DMS53 (cell line): ENCODE measurements around the gene GMDS.

Experiments used
- DNase-seq: peaks from one replicate; lab custom pipeline; 2025; lab: John Stamatoyannopoulos, UW

GMDS gene

DNA sequence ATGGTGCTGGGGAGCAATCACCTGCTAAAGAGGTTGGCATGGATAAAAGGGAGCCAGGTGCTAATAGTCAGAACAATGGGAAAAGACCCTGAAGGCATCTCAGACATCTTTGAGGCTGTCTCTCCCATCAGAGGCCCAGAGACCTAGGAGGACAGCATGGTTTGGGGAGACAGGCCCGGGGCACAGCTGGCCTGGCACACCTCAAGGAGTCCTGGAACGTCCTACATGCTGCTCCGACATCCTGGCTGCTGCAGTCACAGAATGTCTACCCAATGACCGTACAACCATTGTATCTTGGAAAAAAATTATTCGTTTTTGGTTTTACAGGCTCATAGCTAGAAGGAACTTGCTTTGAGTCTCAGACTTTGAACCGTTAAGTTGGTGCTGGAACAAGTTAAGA is 4.4 kb downstream of the GMDS start:
- no peak for DNase-seq

DNA sequence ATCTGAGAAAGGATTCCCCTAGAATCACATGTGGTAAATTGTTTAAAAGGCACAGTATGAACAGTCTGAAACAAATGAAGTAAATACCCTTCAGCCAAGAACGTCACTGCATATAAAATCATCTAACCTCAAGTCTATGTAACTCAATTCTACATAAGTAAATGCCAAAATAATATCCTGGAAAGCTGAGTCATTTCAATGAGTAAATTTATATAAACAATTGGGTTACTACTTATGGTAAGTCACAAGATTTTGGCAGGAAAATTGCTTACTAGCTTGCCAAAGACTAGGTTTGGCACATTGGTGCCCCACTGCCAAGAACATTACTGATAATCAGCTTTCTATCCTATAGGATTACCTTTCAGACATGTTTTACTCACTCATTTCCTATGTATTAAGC is 8.4 kb downstream of the GMDS start:
- no peak for DNase-seq

DNA sequence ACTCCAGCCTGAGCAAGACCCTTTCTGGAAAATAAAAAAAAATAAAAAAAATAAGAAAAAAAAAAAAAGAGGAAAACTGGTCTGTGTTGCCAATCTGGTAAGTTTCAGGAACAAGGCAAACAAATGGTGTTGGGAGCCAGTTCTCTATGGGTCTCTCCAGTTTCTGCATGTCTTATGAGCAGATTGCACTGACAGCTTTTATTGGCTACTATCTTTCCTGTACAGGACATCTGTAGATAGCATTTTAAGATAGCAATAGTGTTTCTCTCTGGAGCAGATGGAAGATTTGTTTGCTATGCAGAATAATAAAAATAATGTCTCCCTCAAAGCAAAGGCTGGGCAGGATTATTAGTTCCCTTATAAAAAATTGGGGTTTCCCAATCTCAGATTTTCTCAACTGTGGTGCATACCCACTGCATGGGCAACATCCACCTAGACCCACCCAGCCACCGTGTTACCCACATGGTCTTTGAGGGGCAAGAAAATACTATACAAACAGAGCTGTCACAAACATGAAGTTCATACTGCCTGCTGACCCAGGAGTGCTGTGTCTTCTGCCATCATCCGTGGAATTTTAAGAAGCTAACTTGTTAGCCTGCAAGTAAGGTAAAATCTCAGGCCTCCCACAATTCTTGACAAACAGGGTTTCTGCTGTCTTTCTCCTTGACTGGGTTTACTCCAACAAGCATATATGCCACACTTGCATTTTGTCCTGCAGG is 9.5 kb downstream of the GMDS start:
- DNase-seq, result no peak

DNA sequence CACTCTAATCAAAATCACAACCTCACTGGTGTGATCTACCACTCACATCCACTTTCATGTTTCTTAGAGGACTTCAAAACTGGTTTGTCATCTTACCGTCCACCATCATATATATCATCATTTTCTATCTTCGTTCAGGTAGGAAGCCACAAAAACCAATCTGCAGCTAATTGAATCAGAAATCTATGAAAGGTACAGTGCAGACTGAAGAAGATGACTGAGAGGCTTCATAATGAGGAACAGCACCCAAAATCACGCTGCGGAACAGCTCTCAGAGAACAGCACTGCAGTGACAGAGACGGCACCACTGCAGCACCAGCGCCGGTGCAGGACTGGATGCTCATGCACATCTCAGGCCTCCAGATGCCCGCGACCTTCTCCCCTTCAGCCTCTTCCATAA is 13.0 kb downstream of the GMDS start:
- no peak for DNase-seq

DNA sequence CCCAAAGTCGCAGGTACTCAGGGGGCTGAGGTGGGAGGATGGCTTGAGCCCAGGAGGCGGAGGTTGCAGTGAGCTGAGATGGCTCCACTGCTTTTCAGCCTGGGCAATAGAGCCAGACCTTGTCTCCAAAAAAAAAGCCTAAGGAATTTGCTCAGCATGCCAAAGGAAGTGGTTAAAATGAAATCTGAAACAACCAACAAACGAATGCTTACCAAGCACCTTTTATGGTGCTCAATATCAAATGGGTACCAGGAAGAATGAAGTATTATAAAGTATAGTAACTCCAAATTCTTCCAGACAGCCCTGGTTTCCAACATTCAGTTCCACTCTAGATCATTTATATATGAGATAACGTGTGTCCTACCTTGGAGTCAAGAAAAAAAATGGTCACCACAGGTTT is 14.0 kb downstream of the GMDS start:
- DNase-seq, result no peak

DNA sequence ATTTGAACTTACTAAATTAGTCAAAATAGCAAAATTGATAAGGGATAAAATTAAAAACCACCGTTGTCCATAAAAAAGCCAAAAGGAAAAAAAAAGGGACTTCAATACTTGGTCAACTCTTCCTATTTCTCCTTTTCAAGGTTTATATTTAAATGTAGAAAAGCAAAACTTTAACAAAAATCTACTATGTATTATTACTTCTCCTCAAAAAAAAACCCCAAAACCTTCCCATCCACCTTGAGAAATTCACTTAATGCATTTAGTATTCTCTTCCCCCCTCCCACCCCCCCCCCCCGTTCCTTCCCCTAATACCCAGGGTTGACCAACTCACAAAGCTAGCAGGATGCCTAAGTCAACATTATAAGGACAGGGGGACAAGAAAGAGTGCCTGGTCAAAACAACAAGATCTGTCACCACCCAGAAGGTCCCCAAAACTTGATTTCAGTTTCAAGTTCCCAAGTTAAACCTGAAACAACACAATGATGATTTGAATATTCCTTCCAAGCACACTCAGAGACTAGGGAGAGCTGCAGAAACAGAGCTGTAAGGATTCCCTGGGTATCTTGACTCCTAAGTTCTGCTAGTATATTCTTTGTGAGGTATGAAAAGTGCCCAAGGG is 14.6 kb downstream of the GMDS start:
- DNase-seq, result no peak

DNA sequence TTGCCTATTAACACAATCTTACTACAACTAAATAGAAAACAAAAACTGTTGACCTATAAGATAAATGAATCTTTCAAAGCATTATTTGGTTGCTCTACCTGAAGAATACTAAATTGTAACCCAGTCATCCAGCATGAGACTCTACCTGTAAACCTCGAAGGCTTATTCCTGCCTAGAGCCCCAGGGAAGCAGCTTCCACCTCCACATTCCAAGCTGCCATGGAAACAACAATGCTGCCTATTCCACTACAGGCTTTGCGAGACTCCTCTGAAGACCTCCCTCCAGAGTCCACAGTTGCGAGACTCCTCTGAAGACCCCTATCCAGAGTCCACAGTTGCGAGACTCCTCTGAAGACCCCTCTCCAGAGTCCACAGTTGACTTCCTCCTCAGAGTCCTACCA is 15.7 kb downstream of the GMDS start:
- no peak for DNase-seq

DNA sequence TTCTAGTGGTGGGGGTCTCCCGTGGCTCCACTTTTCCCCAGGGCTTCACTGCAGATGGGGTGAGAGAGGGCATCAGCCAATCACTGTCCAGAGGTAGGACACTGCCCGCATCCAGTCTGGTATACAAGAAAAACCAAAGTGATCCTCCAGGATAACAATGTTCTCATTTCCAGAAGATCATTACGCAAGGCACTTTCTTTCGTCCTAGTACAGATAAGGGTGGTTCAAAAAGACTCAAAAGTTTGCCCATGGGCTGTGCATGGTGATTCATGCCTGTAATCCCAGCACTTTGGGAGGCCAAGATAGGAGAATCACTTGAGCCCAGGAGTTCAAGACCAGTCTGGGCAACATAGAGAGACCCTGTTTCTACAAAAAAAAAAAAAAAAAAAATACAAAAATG is 16.4 kb downstream of the GMDS start:
- no peak for DNase-seq

DNA sequence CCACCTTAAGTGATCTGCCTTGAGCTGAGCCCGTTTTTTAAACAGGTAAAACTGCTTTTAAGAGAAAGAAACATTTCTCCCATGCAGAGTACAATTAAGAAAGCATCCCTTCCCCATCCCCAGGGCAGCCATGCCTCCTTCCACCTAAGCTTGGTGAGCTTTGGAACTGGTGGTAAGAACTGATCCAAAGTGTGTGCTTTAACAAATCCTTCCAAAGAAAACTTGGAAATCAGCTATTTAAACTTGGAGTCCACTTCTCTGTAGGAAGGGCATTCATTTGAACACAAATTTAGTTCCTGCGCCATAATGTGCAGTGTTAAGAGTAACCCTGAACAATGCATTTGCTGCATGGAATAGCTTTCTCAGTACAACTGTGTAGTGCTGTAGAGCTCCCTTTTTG is 17.0 kb downstream of the GMDS start:
- DNase-seq, result no peak

DNA sequence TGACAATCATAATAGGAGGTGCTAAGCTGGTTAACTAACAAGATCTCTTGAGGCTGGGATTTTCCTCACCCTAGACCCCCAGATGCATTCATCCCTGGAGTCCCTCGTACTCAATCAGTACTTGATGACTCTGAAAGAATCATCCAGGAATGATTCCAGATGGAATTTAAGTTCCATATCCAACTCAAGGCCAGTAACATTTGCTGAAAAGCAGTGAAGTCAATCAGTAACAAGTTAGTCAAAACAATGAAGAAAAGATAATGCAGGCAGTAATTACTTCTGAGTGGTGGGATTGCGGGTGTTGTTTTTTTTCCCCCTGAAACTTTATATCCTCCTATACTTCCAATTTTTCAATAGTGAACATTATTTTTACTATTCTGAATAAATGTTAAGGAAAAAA is 18.6 kb downstream of the GMDS start:
- no peak for DNase-seq

DNA sequence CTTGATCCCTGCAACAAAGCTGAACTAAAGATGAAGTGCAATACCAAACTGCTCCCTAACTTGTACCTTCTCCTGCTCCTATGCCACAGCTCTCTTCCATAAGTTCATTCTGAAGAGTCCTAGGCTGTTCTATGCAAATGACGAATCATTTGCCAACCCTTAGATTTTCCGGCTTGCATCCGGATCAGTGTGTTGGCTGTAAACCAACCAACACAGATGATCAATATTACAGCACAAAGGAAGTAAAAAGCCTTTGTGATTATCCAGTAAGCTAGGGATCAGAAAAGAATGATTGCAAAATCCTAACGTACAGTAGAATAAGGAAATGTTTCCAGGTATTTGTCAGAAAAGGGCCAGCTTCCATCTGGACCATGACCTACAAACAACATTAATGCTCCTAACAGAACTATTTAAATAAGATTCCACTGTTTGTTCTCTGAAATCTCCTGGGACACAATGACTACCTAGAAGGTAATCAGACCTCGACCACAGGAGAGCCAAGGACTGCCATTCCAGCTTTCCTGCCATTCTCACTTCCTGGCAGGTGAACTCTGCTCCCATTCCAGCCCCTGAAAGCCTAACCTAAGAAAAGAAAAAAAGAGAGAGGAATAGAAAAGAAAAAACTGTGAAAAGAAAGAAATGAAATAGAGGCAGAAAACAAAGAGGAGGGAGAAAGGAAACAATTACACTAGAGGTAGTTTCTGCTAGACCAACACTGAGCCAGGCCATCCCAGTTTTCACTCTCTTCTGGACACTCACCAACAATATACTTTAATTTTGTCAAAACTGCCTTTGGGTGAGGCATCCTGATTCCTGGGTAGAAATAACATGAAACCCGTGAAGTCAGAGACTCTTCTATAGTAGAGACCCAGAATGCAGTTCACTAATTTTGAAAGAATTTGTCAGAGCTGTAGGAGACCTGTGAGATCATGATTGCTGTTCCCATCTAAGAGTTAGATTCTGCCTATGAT is 19.7 kb downstream of the GMDS start:
- peak; percentile 22 for DNase-seq

DNA sequence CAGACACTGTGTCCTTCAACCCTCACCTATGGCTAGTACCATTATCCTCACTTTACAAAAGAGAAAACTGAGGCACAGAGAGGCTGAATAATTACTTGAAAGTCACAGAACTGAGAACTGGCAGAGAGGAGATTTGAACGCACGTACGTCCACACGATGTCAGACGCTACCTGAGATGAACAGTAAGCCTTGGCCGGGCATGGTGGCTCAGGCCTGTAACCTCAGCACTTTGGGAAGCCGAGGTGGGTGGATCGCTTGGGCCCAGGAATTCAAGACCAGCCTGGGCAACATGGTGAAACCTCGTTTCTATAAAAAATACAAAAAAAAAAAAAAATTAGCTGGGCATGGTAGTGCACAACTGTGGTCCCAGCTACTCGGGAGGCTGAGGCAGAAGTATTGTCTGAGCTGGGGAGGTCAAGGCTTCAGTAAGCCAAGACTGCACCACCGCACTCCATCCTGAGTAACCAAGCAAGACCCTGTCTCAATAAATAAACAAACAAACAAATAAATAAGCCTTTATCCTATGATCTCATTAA is 20.5 kb downstream of the GMDS start:
- DNase-seq, result no peak

DNA sequence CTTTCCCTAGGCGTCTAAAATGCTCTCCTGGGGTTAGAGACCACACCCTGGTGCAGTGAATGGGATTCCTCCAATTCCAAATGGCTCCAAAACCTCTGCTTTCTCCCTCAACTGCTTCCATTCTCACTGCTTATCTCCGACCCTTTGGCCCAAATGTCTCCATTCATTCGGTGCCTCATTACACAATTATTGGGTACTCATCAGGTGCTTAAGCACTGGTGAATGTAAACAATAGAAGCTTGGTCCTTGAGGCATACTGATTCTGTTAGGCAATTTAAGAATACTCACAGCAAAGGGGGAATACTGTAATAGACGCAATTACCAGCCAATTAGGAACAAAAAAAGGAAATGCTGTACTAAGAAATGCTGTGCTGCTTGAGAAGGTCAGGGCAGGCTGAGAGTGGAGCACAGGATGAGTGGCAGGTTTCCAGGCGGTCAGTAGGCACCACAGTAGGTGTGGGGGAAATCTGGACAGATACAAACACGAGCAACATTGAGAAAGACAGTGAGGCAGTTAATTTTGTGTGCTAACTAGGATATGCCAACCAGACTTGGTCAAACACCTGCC is 23.0 kb downstream of the GMDS start:
- DNase-seq, result no peak

DNA sequence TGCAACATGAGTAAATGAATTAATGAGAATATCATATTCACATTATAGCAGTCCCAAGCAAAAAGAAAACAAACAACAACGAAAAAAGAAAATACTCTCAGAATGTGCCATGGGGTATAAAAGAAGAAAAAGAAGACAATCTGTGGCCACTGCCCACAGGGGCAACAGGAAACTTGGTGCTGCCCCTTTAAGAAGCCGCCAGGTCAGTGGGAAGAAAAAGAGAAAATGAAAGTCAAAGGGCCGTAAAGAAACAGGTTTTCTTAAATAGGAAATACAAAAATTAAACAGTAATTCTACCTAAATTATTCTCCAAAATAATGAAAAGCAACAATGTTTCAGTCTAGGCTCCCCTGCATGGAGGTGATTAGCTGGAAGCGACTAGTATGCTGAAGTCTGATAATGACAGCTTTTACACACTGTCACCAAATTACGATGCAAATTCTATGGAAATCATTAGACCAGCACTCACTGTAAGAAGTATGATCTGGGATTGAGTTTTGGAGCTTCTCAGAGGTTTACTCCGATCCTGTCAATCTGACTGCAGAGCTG is 23.6 kb downstream of the GMDS start:
- DNase-seq, result no peak

DNA sequence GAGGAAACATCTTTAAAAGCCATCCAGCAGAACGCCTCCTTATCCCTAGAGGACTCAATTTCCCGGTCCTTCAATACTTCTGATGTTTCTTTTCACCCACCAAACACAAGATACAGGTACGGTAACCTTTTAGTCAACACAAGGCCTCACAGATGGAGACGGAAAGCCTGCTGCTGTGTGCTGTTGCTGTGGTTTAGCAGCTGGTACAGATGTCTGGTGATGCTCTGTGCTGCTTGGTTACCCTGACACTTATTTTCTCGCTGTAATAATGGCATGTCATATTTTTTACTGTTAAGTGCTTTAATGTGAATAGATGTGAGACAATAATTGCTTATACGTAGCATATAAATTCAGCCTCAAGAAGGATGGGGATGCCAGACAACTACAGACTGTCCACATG is 25.3 kb downstream of the GMDS start:
- DNase-seq, result no peak

DNA sequence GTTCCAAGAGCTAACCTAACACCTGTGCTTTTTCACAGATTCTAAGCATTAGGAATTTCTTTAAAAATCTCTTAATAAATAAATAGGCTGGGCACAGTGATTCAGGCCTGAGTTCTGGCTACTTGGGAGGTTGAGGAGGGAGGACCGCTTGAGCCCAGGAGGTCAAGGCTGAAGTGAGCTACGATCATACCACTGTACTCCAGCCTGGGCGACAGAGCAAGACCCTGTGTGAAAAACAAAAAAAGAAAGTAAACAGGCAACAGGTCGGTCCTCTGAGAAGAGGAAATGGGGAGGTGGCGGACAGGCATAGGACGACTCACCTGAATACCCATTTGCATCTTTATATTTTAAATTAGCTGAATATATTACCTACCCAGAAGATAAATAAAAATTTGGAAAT is 26.5 kb downstream of the GMDS start:
- DNase-seq, result no peak

DNA sequence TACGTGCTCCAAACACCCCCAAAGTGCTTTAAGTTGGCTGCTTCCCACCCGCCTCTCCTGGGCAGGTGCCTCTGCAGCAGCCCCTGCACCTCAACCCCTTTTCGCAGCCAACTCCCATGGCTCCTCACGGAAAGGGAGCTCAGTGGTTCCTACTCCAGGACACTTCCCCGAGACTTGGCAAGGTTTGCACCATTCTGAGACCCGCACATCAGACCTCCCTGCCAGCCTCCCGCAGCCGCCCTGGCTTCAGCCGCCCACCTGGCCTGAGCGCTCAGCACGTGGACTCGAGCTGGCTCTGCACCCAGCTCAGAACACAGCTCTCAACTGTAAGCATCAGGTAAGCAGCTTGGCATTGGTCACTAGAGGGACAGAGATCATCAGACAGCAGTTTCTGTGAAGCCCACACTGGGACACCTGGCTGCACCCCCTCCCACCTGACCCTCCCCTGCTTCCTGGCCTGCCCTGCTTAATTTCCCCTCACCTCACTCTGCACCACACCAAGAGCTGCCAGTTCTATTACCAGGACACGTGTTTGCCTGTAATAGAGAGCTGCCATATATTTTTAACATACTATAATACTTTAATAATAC is 28.5 kb downstream of the GMDS start:
- no peak for DNase-seq

DNA sequence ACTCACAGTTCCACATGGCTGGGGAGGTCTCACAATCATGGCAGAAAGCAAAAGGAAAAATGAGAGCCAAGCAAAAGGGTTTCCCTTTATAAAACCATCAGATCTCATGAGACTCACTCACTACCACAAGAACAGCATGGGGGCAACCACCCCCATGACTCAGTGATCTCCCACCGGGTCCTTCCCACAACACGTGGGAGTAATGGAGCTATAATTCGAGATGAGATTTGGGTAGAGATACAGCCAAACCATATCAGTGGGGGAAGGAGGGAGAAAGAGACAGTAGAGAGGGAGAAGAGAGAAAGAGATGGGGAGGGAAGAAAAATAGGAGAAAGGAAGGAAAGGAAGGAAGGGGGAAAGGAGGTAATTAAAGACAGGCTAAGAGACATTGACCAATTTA is 30.1 kb downstream of the GMDS start:
- DNase-seq, result no peak

DNA sequence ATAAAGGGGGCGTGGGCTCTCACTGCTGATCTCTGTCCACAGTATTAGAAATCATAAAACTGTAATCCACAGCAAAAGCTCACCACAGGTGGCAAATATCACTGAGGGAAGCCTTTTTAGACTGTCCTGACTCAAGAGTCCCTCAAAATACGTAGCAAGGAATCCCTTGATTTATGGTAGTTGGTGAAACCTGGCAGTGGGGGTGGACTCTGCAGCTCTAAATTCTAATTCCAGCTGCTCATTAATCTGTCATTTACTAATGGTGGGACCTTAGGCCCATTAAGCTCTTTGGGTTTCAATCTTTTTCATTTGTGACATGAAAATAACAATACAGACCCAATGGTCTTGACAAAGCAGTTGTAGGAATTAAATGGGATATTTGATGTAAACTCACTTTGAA is 32.3 kb downstream of the GMDS start:
- no peak for DNase-seq

DNA sequence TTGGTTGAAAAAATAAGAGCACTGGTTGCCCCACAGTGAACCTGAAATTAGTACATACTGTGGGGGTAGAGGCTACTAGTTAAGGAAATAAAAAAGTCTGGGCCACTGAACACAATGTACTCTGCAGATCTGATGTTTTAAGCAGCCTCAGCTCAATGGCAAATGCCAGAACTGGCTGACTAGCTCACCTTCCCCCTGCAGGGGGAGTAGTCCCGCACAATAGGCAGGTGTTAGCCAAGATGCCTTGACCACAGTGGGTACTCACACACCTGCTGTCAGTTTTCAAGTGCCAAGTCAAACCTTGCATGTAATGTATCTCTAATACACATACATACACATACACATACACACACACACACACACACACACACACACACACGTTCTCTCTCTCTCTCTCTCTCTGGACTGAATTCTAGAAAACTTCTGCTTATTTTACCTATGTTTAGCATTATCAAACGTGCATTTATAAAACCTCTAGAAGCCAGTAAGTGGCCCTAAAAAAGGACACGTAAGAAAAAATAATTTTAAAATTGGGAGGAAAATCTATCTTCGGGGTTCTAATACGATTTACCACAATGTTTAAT is 36.1 kb downstream of the GMDS start:
- peak; percentile 95 for DNase-seq

DNA sequence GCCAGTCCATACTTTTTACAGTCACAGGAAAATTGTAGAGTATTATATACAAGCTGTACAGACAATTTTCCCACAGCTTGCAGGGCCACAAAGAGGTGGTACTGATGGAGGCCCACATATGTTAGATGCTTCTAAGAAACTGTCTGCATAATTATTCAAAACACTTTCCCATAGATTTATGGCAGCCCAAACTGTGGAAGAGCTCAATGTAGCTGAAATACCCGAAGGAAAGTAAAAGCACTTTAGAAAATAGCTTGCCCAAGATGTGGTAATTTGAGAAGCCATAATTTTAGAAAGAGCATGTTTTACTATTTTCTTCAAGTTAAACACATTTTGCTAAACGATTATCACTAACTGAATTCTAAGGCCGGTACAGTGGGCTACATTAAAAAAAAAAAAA is 36.9 kb downstream of the GMDS start:
- no peak for DNase-seq
